ENCODE measurements around the gene MARCHF10.
"Not testable (repeated sequence)": the region's sequence is repeated elsewhere in the genome, so short reads cannot be mapped to it uniquely, and the experiment has no call there.

Gene MARCHF10

GRCh38 chr17:62786646-62787045 is 21.5 kb downstream of the MARCHF10 start:
- no peak for DNase-seq (ENCODE audit: low read depth)

- not testable (repeated sequence) for DNase-seq (ENCODE audit: low read depth)
Observed at GRCh38 chr17:62785983-62786382, 22.1 kb downstream of the MARCHF10 start.

GRCh38 chr17:62782730-62783270 is 25.3 kb downstream of the MARCHF10 start:
- DNase-seq (ENCODE audit: low read depth) = no peak

- no peak for DNase-seq (ENCODE audit: low read depth)
Observed at GRCh38 chr17:62781831-62782251, 26.3 kb downstream of the MARCHF10 start.

GRCh38 chr17:62781356-62781755 is 26.8 kb downstream of the MARCHF10 start:
- DNase-seq (ENCODE audit: low read depth) = no peak

GRCh38 chr17:62780951-62781350 is 27.2 kb downstream of the MARCHF10 start:
- DNase-seq (ENCODE audit: low read depth) = no peak

- DNase-seq (ENCODE audit: low read depth) = no peak
Observed at GRCh38 chr17:62780269-62780668, 27.8 kb downstream of the MARCHF10 start.

- no peak for DNase-seq (ENCODE audit: low read depth)
Observed at GRCh38 chr17:62778990-62779681, 29.0 kb downstream of the MARCHF10 start.

- DNase-seq (ENCODE audit: low read depth) = no peak
Observed at GRCh38 chr17:62775876-62776275, 32.2 kb downstream of the MARCHF10 start.

- no peak for DNase-seq (ENCODE audit: low read depth)
Observed at GRCh38 chr17:62774338-62774737, 33.8 kb downstream of the MARCHF10 start.

- no peak for DNase-seq (ENCODE audit: low read depth)
Observed at GRCh38 chr17:62767997-62768396, 40.1 kb downstream of the MARCHF10 start.

- no peak for DNase-seq (ENCODE audit: low read depth)
Observed at GRCh38 chr17:62765351-62765750, 42.8 kb downstream of the MARCHF10 start.

GRCh38 chr17:62763891-62764600 is 44.1 kb downstream of the MARCHF10 start:
- no peak for DNase-seq (ENCODE audit: low read depth)

GRCh38 chr17:62761884-62762283 is 46.2 kb downstream of the MARCHF10 start:
- no peak for DNase-seq (ENCODE audit: low read depth)

GRCh38 chr17:62760945-62761267 is 47.2 kb downstream of the MARCHF10 start:
- no peak for DNase-seq (ENCODE audit: low read depth)

- no peak for DNase-seq (ENCODE audit: low read depth)
Observed at GRCh38 chr17:62760059-62760944, 47.8 kb downstream of the MARCHF10 start.

- no peak for DNase-seq (ENCODE audit: low read depth)
Observed at GRCh38 chr17:62757500-62757951, 50.6 kb downstream of the MARCHF10 start.

- no peak for DNase-seq (ENCODE audit: low read depth)
Observed at GRCh38 chr17:62756198-62756597, 51.9 kb downstream of the MARCHF10 start.

GRCh38 chr17:62755141-62755851 is 52.8 kb downstream of the MARCHF10 start:
- no peak for DNase-seq (ENCODE audit: low read depth)

- DNase-seq (ENCODE audit: low read depth) = no peak
Observed at GRCh38 chr17:62754631-62755030, 53.5 kb downstream of the MARCHF10 start.

GRCh38 chr17:62753562-62753961 is 54.6 kb downstream of the MARCHF10 start:
- no peak for DNase-seq (ENCODE audit: low read depth)

Data from CMK (cell line).